Activated T-cell treated with anti-CD3 and anti-CD28 coated beads, Interleukin-2, amount 50 U/mL, for 1 hour (primary cell): ENCODE data around the gene PTH1R.

Experiments
- DNase-seq: peaks from one replicate; pipeline ENCODE4 v3.0.0-alpha.2; 2020

Gene PTH1R

GRCh38 chr3:46917257-46917656 is 39.7 kb downstream of the PTH1R start:
- no peak for DNase-seq

- DNase-seq = no peak
Observed at GRCh38 chr3:46918202-46918601, 40.7 kb downstream of the PTH1R start.

GRCh38 chr3:46918634-46919033 is 41.1 kb downstream of the PTH1R start:
- DNase-seq = no peak

GRCh38 chr3:46921041-46921440 is 43.5 kb downstream of the PTH1R start:
- DNase-seq = no peak

GRCh38 chr3:46921871-46922271 is 44.4 kb downstream of the PTH1R start:
- no peak for DNase-seq

- DNase-seq = no peak
Observed at GRCh38 chr3:46922426-46922825, 44.9 kb downstream of the PTH1R start.

- no peak for DNase-seq
Observed at GRCh38 chr3:46922871-46923558, 45.5 kb downstream of the PTH1R start.

GRCh38 chr3:46923559-46924350 is 46.2 kb downstream of the PTH1R start:
- DNase-seq = peak; percentile 54

- DNase-seq = no peak
Observed at GRCh38 chr3:46924921-46925584, 47.5 kb downstream of the PTH1R start.

- no peak for DNase-seq
Observed at GRCh38 chr3:46925585-46925934, 48.0 kb downstream of the PTH1R start.

GRCh38 chr3:46926039-46926438 is 48.5 kb downstream of the PTH1R start:
- DNase-seq = no peak

- DNase-seq = no peak
Observed at GRCh38 chr3:46926447-46926846, 48.9 kb downstream of the PTH1R start.

GRCh38 chr3:46926871-46927717 is 49.6 kb downstream of the PTH1R start:
- no peak for DNase-seq

- no peak for DNase-seq
Observed at GRCh38 chr3:46927718-46928073, 50.2 kb downstream of the PTH1R start.

- no peak for DNase-seq
Observed at GRCh38 chr3:46928282-46928681, 50.8 kb downstream of the PTH1R start.

- DNase-seq = no peak
Observed at GRCh38 chr3:46929324-46929723, 51.8 kb downstream of the PTH1R start.

GRCh38 chr3:46930166-46930944 is 52.8 kb downstream of the PTH1R start:
- no peak for DNase-seq

- DNase-seq = no peak
Observed at GRCh38 chr3:46930945-46931403, 53.5 kb downstream of the PTH1R start.

GRCh38 chr3:46931631-46932331 is 54.3 kb downstream of the PTH1R start:
- DNase-seq = no peak

GRCh38 chr3:46932455-46933225 is 55.1 kb downstream of the PTH1R start:
- DNase-seq = no peak

GRCh38 chr3:46933261-46933660 is 55.7 kb downstream of the PTH1R start:
- no peak for DNase-seq
